ENCODE results near the gene CD247.
A peak's percentile ranks its signal among the peaks of the same experiment; 100 is the strongest.

The CD247 gene

DNA sequence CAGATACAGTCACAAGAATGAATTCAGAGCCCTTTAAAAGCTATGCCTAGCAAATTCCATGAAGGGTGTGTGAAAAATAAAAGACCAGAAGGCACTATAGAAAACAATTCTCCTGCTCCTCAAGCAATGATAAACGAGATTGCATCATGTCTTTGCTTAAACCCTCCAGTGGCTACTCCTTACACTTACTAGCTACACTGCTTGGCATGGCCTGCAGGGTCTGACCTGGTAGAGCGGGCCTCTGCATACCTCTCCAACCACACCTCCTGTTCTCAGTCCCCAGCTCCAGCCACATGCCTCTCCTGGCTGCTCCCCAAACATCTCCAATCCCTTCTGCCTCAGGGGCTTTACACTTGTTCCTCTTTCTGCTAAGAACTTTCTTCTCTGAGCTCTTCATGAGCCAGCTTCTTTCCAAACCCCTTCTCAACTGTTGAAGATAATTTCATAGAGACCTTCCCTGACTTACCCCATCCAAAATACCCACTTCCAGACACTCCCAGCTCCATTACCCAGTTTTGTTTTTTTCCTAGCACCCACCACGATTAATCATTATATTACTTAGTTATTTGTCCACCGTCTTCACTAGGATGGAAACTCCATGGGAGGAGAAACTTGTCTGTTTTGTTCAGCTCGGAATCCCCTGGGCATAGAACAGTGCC lies 46.4 kb upstream of the CD247 start (continued):
- TF ChIP-seq ATF2 (tag by site-specific recombination; IDR thresholded peaks at IDR 0.05; ENCODE audit: low read depth) (0 out of 2 replicates have a peak, but pooled peaks have one; percentile 32), ZBTB20 (tag by site-specific recombination; IDR thresholded peaks at IDR 0.05) (peak; percentile 16; the same call in 1 of the 2 replicates), ZNF416 (tag by site-specific recombination; IDR thresholded peaks at IDR 0.05) (no peak), ZNF302 (tag by site-specific recombination; IDR thresholded peaks at IDR 0.05; ENCODE audit: low read depth) (no peak), ZNF707 (tag by site-specific recombination; IDR thresholded peaks at IDR 0.05) (no peak), SALL2 (tag by site-specific recombination; IDR thresholded peaks at IDR 0.05; ENCODE audit: borderline replicate concordance) (no peak), BCL11B (tag by site-specific recombination; IDR thresholded peaks at IDR 0.05; ENCODE audit: low read depth) (no peak), SCRT1 (tag by site-specific recombination; IDR thresholded peaks at IDR 0.05; ENCODE audit: borderline replicate concordance) (no peak), ZFP3 (tag by site-specific recombination; IDR thresholded peaks at IDR 0.05; ENCODE audit: low read depth) (no peak), HOXD13 (CRISPR knock-in tag; IDR thresholded peaks at IDR 0.05; ENCODE audit: borderline replicate concordance) (no peak), ZBTB8A (tag by site-specific recombination; IDR thresholded peaks at IDR 0.05) (no peak), IKZF3 (tag by site-specific recombination; IDR thresholded peaks at IDR 0.05) (peak; percentile 43; the same call in 1 of the 2 replicates), ZBTB17 (tag by site-specific recombination; IDR thresholded peaks at IDR 0.05) (peak; percentile 52), GLIS2 (tag by site-specific recombination; IDR thresholded peaks at IDR 0.05) (no peak), ZNF362 (tag by site-specific recombination; IDR thresholded peaks at IDR 0.05) (no peak), SP7 (tag by site-specific recombination; IDR thresholded peaks at IDR 0.05) (no peak), ZNF335 (tag by site-specific recombination; conservative IDR thresholded peaks at IDR 0.05) (0 out of 2 replicates have a peak, but pooled peaks have one; percentile 24), ZNF324 (tag by site-specific recombination; IDR thresholded peaks at IDR 0.05) (no peak), ZNF692 (tag by site-specific recombination; IDR thresholded peaks at IDR 0.05) (peak; percentile 32; the same call in 1 of the 2 replicates), ZXDB (tag by site-specific recombination; IDR thresholded peaks at IDR 0.05) (no peak), ZNF169 (tag by site-specific recombination; IDR thresholded peaks at IDR 0.05) (no peak), ZNF670 (tag by site-specific recombination; IDR thresholded peaks at IDR 0.05; ENCODE audit: low read depth) (no peak), REST (tag by site-specific recombination; IDR thresholded peaks at IDR 0.05) (no peak), ZNF768 (tag by site-specific recombination; IDR thresholded peaks at IDR 0.05) (no peak), ZNF121 (tag by site-specific recombination; IDR thresholded peaks at IDR 0.05) (no peak), ZEB2 (tag by site-specific recombination; IDR thresholded peaks at IDR 0.05) (0 out of 2 replicates have a peak, but pooled peaks have one; percentile 41), ZBTB48 (tag by site-specific recombination; IDR thresholded peaks at IDR 0.05) (0 out of 2 replicates have a peak, but pooled peaks have one; percentile 31)
